ENCODE measurements around the gene MAPK8IP1. TPM values are rescaled to one million over a fixed set of nuclear protein-coding genes. Genes with fewer than 3 reads are reported as not detected.

The MAPK8IP1 gene
- polyA plus RNA-seq, 4 donors: 9.5 to 23.1 (median 11.8) TPM

GRCh38 chr11:45858751-45859398 lies 26.6 kb upstream of the MAPK8IP1 start:
- DNase-seq (ENCODE audit: low read depth in 4 of 4, low spot score in 3 of 4): no peak

DNA sequence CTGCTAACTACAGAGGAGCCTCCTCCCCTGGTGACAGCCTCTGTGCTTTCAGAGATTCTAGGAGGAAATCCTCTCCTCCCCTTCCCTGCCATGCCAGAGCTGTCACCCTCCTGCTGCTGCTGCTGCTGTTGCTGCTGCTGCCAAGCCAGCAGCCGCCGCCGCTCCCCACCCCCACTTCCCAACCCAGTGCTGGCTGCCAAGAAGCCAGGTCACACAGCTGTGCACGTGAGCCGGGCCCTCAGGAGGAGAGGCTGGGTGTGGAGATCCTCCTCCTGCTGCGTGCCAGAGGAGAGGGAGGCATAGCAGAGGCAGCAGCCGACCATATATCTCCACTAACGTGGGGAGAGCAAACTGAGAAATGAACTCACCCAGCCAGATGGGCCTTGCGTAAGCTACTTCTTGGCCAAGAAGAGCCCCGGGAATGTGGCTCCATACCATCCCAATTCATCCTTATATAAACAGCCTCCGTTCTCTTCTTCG lies 25.8 kb upstream of the MAPK8IP1 start:
- DNase-seq (ENCODE audit: low read depth in 4 of 4, low spot score in 3 of 4): peak in 1 of 4 donors; percentile 58

GRCh38 chr11:45860348-45860747 lies 25.1 kb upstream of the MAPK8IP1 start:
- no peak for DNase-seq (ENCODE audit: low read depth in 4 of 4, low spot score in 3 of 4)

- no peak for DNase-seq (ENCODE audit: low read depth in 4 of 4, low spot score in 3 of 4)
These were observed 24.5 kb upstream of the MAPK8IP1 start for GRCh38 chr11:45860764-45861510.

GRCh38 chr11:45864041-45864440 lies 21.4 kb upstream of the MAPK8IP1 start:
- no peak for DNase-seq (ENCODE audit: low read depth in 4 of 4, low spot score in 3 of 4)

GRCh38 chr11:45869551-45869950 lies 15.9 kb upstream of the MAPK8IP1 start:
- no peak for DNase-seq (ENCODE audit: low read depth in 4 of 4, low spot score in 3 of 4)

DNA sequence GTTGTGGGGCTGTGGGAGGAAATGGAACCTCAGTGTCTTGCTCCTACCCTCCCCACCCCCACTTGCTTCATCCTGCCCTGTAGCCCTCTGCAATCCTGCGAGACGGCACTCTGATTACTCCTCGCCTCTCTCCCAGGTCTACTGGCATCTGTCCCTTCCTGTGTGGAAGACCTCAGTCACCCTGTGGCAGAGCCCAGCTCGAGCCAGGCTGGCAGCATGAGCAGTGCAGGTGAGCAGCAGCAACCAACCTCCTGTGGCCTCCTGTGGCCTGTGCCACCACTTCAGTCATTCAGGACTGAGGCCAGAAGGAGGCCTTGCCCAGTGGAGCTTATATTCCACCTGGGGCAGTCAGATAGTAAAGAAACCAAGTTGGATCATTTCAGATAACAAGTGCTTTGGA lies 14.7 kb upstream of the MAPK8IP1 start:
- DNase-seq (ENCODE audit: low read depth in 4 of 4, low spot score in 3 of 4): no peak

GRCh38 chr11:45871638-45872037 lies 13.8 kb upstream of the MAPK8IP1 start:
- DNase-seq (ENCODE audit: low read depth in 4 of 4, low spot score in 3 of 4): no peak

DNA sequence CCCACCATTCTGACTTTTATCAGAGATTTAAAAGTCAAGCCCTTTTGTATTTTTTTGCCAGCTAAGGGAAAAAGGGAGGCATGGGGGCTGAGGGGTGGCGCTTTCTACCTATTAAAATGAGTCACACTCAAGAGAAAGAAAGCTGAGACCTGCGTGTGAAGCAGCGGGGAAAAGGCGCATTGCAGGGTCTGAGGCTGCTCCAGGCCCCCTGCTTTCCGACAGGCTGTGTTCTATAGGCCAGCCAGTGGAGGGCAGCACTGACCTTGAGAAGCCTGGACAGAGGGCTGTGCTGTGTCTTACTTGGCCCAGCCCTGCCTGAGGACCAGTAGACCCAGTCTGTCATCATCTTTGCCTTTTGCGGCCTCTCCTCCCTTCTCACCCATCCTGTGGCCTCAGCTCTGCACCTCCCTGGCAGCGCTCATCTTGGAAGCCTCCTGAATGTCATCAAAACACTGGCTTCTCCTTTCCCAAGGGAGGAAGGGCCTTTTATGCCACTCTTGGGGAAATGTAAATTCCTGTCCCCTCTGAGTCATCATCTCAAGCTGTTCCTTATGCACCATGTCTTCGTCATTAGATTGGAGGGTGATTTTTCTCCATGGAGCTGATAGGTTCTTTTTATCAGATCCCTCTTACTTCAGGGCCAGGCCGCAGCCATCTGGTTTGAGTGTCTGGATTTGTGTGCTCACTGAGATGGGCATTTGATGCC lies 12.6 kb upstream of the MAPK8IP1 start:
- DNase-seq (ENCODE audit: low read depth in 4 of 4, low spot score in 3 of 4): no peak

GRCh38 chr11:45876401-45876800 lies 9.1 kb upstream of the MAPK8IP1 start:
- DNase-seq (ENCODE audit: low read depth in 4 of 4, low spot score in 3 of 4): no peak

DNA sequence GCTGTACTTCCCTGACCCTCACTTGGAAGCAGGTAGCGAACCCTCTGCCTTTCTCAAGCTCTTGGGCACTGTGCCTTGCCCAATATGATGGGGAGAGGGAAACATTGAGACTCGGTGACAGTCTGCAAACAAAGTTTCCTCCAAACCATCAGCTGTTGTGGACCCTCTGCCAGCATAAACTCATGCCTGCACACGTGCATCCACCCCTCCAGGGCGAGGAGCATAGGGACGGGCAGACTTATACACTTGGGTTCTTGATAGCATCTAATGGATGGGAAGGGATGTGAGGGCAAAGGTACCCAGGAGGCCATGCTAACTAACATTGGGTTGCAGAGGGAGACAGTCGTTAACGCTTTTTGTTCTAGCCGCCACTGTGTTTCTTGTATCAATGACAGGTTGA lies 8.2 kb upstream of the MAPK8IP1 start:
- no peak for DNase-seq (ENCODE audit: low read depth in 4 of 4, low spot score in 3 of 4)

GRCh38 chr11:45877845-45878244 lies 7.6 kb upstream of the MAPK8IP1 start:
- DNase-seq (ENCODE audit: low read depth in 4 of 4, low spot score in 3 of 4): no peak

DNA sequence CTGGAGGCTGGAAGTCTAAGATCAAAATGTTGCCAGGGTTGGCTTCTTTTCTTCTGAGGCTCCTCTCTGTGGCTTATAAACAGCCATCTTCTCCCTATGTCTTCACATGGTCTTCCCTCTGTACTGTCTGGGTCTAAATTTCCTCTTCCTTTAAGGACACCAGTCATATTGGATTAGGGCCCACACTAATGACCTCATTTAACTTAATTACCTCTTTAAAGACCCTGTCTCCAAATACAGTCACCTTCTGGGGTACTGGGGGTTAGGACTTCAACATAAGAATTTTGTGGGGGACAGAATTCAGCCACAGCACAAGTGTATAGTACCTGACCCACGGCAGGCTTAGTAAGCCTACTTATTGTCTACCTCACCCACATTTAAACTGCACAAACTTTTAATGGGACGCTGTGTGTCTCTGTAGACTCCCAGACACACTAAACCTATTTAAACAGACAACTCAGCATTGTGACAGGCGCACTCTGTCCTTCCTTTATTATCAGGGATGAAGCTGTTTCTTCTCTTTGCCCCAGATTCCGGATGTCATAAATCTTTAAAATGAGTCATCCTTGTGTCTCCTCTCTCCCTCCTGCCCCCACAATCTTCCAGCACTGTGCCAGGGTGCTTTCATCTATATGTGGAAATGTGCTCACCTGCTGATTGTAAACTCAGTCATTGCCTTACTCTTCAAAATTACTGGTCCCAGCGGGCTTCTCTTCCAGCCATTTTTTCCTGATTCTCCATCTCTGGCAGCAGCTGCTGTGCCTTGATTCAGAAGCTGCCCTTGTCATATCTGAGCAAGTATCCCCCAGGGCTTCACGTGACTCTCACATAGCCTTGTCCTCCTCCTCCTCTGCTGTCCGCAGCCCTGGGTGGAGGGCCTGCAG lies 5.4 kb upstream of the MAPK8IP1 start:
- DNase-seq (ENCODE audit: low read depth in 4 of 4, low spot score in 3 of 4): no peak

DNA sequence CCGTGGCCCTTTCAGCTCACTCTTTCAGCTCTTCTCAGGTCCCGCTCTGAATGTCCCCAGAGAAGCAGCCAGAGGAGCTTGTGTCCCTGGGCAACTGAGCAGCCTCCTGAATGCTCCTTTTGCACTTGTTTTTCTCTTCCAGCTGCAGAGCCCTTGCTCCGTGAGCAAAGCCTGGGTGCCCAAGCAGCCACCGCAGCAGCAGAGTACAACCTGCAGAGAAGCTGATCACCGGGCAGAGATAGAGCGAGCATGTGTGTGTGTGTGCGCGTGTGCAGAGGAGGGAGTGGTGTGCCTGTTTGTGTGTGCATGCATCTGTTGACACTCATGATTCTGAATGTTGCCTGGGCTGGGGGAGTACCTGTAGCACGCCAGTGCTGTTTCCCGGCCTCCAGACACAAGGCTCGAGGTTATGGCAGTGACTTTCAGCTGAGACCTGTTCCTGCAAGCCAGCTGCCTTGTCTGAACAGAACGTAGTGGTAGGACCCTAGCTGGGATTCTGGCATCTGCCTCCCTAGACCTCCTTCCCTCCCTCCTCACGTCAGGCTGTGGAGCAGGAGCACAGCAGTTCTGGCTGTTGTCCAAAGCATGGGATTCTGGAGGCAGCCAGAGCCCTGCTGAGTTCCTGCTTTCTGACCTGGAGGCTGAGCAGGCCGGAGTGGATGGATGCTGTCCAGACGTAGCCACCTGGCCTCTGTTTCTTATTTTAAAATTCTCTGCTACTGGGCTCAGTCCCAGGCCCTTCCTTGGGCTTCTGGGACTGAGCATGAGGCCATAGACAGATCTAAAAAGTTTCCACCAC lies 4.5 kb upstream of the MAPK8IP1 start:
- no peak for DNase-seq (ENCODE audit: low read depth in 4 of 4, low spot score in 3 of 4)

GRCh38 chr11:45881708-45882368 lies 3.6 kb upstream of the MAPK8IP1 start:
- no peak for DNase-seq (ENCODE audit: low read depth in 4 of 4, low spot score in 3 of 4)

DNA sequence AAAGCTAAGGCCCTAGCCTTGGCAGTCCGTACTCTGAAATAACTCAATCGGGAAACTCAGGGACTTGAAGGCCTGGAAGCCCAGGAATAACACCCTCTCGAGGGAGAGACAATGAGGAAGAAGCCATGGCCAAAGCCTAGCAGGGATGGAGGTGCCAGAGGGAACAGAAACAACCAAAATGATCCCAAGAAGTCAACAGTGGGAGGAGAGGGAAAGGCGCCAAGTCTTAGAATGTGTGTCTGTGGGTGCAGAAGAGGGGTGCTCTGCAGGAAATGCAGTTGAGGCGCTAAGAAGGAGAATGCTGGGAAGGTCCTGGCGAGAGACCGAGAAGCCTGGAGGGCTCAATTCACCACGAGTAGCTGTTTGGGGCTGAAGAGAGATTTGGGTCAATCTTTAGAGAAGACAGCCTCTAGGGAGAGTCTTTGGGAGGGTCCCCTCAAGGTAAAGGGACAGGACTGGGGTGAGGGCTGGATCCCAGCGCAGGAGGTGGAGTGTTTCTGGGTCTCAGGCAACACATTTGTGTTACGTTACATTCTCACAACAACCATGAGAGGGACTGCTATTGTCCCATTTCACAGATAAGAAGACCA lies 760 bp upstream of the MAPK8IP1 start:
- DNase-seq (ENCODE audit: low read depth in 4 of 4, low spot score in 3 of 4): no peak

- no peak for DNase-seq (ENCODE audit: low read depth in 4 of 4, low spot score in 3 of 4)
These were observed 670 bp downstream of the MAPK8IP1 start for GRCh38 chr11:45885921-45886721.
